WERI-Rb-1 (cell line): ENCODE measurements around the gene CUX1.

Experiments
- DNase-seq: peaks from one replicate; pipeline ENCODE4 v3.0.0-alpha.2; 2020
- H3K27ac ChIP-seq: fragments of 250-450 bp; sonication (Bioruptor Pico); 2 replicates; pipeline ENCODE4 v1.5.1; 2020; ENCODE audit warnings: mild to moderate bottlenecking, moderate library complexity
- H3K27me3 ChIP-seq: fragments of 250-450 bp; sonication (Bioruptor Pico); 2 replicates; pipeline ENCODE4 v1.5.1; 2021; ENCODE audit warnings: mild to moderate bottlenecking, low read depth, moderate library complexity; ENCODE audit not compliant: insufficient read depth, severe bottlenecking
- H3K36me3 ChIP-seq: fragments of 250-450 bp; sonication (Bioruptor Pico); 2 replicates; pipeline ENCODE4 v1.5.1; 2020; ENCODE audit warnings: mild to moderate bottlenecking, moderate library complexity
- H3K4me3 ChIP-seq: 2 replicates; pipeline ENCODE4 v1.5.1; 2011; ENCODE audit warnings: low read depth, mild to moderate bottlenecking, control low read depth, low read length
- H3K9me3 ChIP-seq: fragments of 250-450 bp; sonication (Bioruptor Pico); 2 replicates; pipeline ENCODE4 v1.5.1; 2021; ENCODE audit warnings: mild to moderate bottlenecking, moderate library complexity; ENCODE audit not compliant: severe bottlenecking
- TF ChIP-seq, protein P1 (sequence below): IDR thresholded peaks from 2 replicates; pipeline ENCODE4 v1.5.1; 2011; ENCODE audit warnings: low read depth, mild to moderate bottlenecking, control low read depth, inconsistent platforms, low read length

Gene CUX1

GRCh38 chr7:101972627-101973026 is 155.2 kb downstream of the CUX1 start:
- DNase-seq, result no peak
- H3K27me3 ChIP-seq, result no peaks in the 10 kb centered on the region
- H3K4me3 ChIP-seq, result no peak overlapping the region
- no peak overlapping the region for H3K27ac ChIP-seq
- TF ChIP-seq, protein P1, sequence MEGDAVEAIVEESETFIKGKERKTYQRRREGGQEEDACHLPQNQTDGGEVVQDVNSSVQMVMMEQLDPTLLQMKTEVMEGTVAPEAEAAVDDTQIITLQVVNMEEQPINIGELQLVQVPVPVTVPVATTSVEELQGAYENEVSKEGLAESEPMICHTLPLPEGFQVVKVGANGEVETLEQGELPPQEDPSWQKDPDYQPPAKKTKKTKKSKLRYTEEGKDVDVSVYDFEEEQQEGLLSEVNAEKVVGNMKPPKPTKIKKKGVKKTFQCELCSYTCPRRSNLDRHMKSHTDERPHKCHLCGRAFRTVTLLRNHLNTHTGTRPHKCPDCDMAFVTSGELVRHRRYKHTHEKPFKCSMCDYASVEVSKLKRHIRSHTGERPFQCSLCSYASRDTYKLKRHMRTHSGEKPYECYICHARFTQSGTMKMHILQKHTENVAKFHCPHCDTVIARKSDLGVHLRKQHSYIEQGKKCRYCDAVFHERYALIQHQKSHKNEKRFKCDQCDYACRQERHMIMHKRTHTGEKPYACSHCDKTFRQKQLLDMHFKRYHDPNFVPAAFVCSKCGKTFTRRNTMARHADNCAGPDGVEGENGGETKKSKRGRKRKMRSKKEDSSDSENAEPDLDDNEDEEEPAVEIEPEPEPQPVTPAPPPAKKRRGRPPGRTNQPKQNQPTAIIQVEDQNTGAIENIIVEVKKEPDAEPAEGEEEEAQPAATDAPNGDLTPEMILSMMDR, result no peak
- H3K36me3 ChIP-seq, result no peaks in the 10 kb centered on the region; the same call in 1 of the 2 replicates
- H3K9me3 ChIP-seq, result no peaks in the 10 kb centered on the region

GRCh38 chr7:101973130-101973529 is 155.7 kb downstream of the CUX1 start:
- H3K36me3 ChIP-seq, result no peaks in the 10 kb centered on the region; the same call in 1 of the 2 replicates
- H3K4me3 ChIP-seq, result no peak overlapping the region
- H3K27me3 ChIP-seq, result no peaks in the 10 kb centered on the region
- no peak overlapping the region for H3K27ac ChIP-seq
- DNase-seq, result no peak
- TF ChIP-seq, protein P1, result no peak
- no peaks in the 10 kb centered on the region for H3K9me3 ChIP-seq

DNA sequence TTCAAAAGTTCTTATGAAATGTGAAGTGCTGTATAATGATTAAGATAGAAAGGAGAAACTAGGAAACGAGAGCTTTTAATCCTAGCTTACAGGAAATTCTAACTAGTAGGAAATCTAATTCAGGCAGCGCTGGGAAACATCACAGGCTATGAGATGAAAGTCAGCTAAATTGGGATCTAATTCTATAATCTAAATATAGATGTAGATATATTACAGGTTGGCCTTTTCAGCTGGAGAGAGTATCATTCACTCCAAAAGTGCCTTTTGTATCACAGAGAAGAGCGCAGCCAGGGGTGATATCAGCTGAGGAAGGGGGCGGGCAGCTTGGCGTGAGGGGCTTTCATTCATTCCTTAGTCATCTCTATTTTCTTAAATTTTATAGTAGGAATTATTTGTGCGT is 157.0 kb downstream of the CUX1 start:
- H3K4me3 ChIP-seq, result no peak overlapping the region
- H3K36me3 ChIP-seq, result no peaks in the 10 kb centered on the region; the same call in 1 of the 2 replicates
- no peak overlapping the region for H3K27ac ChIP-seq
- H3K27me3 ChIP-seq, result no peaks in the 10 kb centered on the region
- TF ChIP-seq, protein P1, result no peak
- no peaks in the 10 kb centered on the region for H3K9me3 ChIP-seq
- no peak for DNase-seq

- no peak overlapping the region for H3K27ac ChIP-seq
- H3K9me3 ChIP-seq, result no peaks in the 10 kb centered on the region
- no peak overlapping the region for H3K4me3 ChIP-seq
- TF ChIP-seq, protein P1, result no peak
- H3K36me3 ChIP-seq, result no peaks in the 10 kb centered on the region; the same call in 1 of the 2 replicates
- no peaks in the 10 kb centered on the region for H3K27me3 ChIP-seq
- DNase-seq, result no peak
These were observed 157.6 kb downstream of the CUX1 start for GRCh38 chr7:101975046-101975445.

- Histone ChIP-seq H3K36me3 (no peaks in the 10 kb centered on the region; the same call in 1 of the 2 replicates), H3K27me3 (no peaks in the 10 kb centered on the region), H3K27ac (no peak overlapping the region), H3K4me3 (no peak overlapping the region), H3K9me3 (no peaks in the 10 kb centered on the region)
- DNase-seq, result no peak
- TF ChIP-seq, protein P1, result no peak
These were observed 159.0 kb downstream of the CUX1 start for GRCh38 chr7:101976411-101976810.

DNA sequence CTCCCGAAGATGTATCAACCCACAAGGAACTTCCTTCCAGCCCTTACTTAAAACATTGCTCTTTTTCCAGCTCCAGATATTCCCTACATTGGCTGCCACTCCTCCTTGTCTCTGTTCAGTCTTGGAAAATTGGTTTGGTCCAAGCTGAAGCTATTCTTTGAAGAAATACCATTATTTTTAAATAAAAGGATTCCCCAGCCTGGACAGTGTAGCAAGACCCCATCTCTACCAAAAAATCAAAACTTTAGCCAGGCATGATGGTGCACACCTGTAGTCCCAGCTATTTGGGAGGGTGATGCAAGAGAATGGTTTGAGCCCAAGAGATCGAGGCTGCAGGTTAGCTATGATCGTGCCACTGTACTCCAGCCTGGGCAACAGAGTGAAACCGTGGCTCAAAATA is 159.8 kb downstream of the CUX1 start:
- DNase-seq, result no peak
- TF ChIP-seq, protein P1, result no peak
- Histone ChIP-seq H3K9me3 (no peaks in the 10 kb centered on the region), H3K4me3 (no peak overlapping the region), H3K27me3 (no peaks in the 10 kb centered on the region), H3K36me3 (no peaks in the 10 kb centered on the region; the same call in 1 of the 2 replicates), H3K27ac (no peak overlapping the region)
